HG03196 (cell line): Measurements from ENCODE around the gene HOOK2.

Experiments
- ATAC-seq: cut with Tn5 transposase; IDR thresholded peaks from one replicate; pipeline ENCODE4 v1.9.1; 2021; ENCODE audit not compliant: unreplicated experiment

The HOOK2 gene

DNA sequence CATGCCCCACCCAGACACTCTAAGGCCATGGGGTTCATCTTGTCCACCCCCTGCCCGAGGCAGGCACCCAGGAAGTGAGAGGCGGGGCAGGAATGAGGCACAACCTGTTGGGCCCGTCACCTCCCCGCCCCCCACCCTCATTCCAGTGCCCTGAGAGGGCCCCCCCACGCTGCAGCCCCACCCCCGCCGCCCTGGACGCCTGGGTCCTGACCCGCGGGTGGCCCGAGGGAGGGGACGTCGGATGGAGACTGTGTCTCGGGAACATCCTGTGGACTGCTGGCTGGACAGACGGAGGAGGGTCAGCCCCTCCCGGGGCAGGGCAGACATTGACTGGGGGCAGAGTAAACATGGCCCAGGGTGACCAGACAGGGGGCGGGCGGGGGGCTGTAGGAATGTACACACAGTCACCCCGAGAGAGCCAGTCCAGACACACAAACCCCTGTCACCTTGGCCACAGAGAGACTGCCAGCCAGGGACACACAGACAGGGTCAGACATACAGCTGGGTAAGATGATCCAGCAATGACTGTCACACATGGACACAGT, 8.6 kb upstream of the HOOK2 start:
- no peak for ATAC-seq

DNA sequence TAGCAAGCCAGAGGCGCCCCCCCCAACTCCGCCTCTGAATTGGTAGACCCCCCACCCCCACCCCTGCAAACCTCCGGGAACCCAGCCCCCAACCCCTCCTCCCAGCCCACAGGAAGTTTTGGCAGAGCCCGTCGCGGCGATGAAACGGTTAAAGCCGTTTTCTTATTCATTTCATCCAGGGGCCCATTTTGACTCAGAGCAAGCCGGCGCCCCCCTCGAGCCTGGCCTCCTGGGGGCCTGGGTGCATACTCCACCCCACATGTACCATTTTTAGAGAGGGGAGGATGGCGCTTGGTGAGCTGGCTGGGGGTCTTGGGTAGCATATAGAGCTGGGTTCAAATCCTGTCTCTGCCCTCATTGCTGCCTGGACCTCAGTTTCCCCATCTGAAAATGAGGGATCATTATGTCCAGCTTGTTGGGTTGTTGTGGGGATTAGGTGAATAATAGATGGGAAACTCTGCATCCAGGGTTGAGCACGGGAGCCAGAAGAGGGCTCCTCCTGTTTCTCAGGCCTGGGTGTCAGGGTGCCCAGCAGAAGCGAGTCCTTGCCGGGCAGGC, 8.0 kb upstream of the HOOK2 start:
- ATAC-seq: no peak

DNA sequence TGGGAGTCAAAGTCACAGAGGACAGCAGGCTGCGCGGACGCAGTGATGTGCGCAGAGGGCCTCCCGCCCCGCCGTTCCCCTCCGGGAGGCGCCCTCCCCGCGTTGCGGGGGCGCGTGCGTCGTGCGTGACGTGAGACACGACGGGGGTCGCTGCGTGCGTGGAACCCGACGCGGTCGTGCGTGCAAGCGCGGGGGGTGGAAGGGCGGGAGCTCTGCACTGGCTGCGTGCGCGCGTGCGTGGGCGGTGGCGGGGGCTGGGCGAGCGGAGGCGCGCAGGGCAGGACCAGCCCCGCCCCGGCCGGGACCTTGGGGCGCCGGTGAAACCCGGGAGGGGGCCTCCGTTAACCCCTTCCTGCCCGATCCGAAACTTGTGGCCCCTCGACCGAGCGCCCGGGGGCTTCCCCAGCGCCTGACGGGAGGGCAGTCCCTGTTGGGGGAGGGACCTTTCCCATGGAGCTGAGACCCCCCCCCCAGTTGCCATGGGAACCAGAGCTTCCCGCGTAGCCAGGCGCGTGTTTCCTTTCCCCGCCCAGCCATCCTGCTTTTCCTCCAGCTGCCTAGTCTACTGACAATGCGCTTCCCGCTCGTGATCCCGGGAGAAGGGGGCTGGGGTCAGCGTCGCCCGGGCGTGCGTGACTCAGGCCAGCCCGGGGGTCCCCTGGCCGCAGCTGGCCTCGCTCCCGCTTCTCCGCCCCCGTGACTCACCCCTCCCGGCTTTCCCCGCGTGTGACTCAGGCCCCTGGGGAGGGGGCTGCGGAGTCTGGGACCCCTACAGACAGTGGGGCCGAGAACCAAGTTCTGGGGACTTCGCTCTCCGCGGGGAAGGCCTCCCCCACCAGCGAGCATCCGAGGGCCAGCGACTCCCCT, 7.3 kb upstream of the HOOK2 start:
- ATAC-seq: peak; percentile 28

DNA sequence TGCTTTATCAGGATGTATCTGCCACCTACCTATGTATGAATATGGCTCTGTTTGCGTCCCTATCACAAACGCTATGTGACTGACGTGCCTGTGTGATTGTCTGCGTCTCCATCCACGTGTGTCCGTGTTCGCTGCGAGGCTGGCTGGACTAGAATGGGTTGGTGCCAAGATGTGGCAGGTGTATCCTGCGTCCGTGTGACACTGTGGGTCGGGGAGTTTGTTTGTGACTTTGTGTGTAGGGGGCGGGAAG, 6.7 kb upstream of the HOOK2 start:
- ATAC-seq: no peak

DNA sequence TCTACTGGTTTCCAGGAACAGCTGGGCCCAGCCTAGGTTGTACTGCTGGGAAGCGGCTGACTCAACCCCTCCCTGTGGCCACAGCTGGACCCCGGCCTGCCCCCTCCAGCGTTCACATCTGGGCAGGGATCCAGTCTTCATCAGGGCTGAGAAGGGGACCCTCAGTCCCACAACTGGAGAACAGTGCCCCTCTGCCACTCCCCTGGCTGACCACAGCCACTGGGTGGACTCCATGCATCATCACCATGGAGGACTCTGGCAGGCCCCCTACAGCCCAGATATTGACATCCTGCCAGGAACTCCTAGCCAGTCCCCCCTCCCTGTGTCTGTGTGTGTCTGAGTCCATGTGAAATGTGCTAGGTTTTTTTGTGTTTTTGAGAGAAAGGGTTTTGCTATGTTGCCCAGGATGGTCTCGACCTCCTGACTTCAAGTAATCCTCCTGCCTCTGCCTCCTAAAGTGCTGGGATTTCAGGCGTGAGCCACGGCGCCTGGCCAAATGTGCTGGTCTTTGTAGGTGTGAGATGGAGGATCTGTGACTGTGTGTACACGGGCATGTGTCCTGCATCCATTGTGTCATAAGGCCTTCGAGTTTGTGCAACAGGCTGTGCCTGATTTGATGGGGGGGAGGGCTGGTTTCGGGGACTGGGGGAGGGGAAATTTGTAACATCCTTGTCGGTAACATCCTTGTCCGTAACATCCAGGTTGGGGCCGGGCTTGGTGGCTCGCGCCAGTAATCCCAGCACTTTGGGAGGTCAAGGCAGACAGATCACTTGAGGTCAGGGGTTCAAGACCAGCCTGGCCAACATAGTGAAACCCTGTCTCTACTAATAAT, 4.0 kb upstream of the HOOK2 start:
- ATAC-seq: no peak

DNA sequence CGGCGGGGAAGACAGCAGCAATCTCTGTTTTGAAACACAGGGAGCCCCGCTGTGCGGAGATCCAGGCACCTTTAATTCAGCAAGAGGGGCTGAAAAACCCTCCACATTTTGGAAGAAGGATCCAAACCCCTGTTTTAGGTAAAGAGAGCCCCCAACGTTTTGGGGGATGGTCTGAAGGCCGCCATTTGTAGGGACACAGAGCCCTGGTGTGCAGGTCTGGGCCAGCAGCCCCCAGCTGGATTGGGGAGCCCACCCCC, 3.5 kb upstream of the HOOK2 start:
- ATAC-seq: no peak

DNA sequence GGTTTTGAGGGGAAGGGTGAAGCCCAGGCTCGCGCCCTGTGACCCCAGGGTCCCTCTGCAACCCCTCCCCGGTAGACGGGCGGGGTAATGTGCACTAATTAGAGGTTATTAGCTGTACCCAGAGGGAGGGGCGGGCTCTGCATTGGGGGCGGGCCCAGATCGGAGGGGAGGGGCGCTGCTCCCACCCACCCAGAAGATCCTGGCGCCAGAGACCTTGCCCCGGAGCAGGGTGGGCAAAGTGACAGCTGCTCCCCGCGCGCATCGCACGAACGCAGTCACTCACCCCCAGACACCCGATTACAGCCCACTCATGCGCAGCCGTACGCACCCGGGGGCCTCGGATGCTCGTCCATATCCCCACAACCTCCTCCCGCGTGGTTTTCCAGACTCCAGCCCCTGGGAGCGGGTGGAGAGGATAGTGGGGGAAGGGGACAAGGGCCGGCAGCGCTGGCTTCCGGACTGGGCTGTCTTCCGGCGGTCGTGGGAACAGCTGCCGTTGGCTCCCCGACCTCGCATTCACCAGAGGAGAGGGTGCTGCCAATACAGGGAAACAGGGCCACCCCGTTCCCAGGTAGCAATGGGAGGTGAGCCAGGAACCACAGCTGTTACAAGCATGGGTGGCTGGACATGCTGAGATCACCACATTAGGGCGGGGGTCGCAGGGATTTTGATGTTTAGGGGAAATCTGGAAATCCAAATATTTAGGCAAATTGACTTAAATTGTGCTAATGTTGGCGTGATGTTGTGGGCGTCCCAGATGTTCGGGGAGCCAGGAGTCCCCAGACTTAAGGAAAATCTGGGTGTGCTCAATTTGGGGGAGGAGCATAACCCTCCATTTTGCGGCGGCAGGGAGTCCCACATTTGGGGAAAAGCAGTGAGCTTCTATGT, 2.9 kb upstream of the HOOK2 start:
- ATAC-seq: no peak

DNA sequence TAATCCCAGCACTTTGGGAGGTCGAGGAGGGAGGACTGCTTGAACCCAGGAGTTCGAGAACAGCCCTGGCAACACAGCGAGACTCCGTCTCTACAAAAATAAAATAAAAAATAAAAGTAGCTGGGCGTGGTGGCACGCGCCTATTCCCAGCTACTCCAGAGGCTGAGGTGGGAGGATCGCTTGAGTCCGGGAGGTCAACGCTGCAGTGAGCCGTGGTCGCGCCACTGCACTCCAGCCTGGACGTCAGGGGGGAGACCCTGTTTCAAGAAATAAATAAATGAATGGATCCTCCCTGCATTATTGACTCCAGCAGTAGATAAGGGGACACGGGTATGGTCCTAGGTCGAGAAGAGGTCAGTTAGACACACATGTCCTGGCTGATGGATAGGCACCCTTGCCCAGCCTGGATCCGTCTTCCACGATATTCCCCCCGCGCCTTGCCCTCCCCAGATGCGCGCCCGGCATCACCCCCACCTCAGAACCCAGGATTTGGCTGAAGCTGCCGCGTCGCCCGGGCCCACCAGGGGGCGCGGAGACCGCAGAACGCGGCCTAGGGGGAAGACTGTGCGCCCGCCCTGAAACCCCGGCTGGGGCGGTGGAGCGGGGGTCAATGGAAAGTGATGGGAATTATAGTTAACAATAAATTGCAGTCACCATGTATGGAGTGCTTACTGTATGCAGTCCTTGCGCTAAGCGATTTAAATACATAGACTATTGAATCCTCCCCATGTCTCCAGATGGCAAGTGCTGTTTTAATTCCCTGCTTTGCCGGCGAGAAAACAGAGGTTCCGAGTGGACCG, 2.1 kb upstream of the HOOK2 start:
- peak; percentile 37 for ATAC-seq

DNA sequence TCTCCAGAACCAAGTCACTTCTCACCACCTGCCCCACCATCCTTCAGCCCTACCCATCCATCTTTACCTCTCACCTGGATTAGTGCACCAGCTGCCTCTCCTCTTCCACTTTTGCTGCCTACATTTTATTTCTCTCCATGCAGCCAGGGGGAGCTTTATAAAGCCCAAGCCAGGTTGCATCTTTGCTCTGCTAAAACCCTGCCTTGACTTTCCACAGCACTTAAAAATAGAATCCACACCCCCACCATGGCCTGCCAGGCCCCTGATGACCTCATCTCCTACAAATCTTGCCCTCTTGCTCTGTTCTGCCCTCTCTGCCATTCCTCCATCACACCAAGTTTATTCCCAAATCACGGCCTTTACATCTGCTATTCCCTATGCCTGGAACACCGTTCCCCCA, 1.8 kb downstream of the HOOK2 start:
- ATAC-seq: no peak

DNA sequence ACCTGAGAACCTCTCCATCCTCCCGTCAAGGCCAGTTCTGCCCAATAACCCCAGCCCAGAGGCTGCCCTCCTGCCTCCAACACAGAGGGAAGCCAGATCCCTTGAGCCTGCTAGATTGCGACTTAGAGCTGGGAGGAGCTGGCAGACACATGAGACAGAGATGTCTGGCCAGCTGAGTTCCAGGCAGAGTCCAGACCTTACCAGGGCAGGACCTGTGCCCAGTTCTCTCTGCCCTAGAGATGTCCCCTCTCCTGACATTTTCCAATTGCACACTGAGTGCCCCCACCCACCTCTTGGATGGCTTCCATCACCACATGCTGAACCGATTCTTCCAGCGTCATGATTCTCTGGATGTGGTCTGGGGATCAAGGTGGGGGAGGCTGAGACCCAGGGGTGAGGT, 3.0 kb downstream of the HOOK2 start:
- ATAC-seq: no peak

DNA sequence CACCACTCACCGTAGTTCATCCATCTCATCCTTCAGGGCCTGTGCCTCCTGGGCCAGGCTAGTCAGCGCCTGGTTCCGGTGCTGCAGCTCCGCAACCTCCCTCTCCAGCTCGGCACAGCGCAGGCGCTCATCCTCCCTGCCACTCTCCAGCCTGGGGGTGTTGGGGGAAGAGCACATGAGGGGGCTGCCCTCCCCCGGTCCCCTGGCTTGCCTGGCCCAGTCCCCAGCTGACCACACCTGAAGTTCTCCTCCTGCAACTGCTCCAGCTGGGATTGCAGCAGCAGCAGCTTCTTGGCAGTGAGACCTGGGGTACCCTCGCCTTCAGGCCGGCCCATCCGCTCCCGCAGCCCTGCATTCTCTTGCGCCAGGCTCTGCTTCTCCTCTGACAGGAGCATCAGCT, 4.4 kb downstream of the HOOK2 start:
- ATAC-seq: no peak

DNA sequence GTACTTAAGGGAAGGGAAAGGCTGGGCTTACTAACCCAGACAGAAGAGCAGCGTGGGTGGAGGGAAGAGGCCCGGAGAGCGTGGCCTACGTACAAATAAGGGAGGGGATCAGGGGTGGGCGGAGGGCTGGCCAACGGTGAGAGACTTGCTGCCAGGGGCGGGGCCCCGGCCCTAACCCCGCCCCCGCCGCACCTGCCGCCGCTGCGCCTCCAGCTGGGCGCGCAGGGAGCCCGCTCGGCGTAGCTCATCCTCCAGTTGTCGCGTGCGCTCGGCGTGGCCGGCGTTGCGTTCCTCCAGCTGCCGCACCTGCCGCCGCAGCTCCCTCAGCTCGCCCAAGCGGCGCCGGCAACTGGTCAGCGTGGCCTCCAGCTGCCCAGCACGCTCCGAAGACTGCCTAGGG, 5.7 kb downstream of the HOOK2 start:
- no peak for ATAC-seq

DNA sequence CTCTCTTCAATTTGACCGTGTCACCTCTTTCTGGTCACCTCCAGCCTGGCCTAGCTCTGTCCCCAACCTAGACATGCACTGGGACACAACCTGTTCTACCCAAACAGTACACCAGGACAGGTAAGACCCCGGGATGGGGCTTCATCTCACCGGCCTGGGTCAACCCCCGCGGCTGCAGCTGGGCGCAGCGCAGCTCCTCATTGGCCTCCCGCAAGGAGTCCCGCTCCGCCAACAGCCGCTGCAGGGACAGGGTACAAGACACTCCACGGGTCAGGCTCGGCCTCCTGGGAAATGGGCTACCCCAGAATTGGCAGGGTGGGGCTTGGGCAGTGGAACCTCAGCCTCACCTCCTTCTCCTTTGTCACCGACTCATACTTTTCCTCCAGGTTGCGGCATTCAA, 7.7 kb downstream of the HOOK2 start:
- ATAC-seq: no peak

DNA sequence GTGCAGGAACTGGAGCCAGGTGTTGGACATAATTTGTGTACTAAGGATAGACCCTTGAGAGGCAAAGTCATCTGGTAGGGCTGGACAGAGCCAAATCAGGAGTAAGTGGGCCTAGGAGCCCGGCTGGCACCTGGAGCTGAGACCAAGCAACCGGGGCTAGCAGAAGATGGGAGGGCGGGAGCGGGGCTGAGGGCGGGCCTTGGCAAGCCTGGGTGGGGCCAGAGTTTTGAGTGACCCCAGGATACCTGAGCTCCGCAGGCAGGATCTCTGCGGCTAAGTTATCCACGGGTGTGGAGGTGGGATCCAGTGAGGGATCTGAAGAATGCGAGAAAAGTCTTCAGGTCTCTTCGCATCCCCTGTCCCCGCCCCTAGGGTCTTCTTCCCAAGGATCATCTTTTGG, 8.2 kb downstream of the HOOK2 start:
- no peak for ATAC-seq

DNA sequence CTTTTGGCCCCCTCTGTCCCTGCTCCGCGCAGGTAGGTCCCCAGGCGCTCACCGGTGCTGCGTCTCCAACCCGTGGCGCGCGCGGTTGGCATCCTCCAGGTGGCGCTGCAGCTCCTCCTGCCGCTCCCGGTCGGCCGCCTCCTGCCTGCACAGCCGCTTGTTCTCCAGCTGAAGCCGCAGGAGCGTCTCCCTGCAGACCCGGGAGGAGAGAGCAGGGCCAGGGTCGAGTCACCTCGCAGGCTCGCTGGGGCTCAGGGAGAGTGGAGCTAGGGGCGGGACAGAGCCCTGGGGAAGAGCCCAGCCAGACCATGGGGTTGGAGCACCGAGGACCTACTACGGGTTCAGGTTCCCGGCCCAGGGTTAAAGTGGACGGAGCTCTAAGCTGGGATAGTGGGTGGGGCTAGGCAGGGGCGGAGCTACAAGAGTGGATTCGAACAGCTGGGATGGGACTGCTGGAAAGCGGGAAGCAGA, 9.3 kb downstream of the HOOK2 start:
- no peak for ATAC-seq

DNA sequence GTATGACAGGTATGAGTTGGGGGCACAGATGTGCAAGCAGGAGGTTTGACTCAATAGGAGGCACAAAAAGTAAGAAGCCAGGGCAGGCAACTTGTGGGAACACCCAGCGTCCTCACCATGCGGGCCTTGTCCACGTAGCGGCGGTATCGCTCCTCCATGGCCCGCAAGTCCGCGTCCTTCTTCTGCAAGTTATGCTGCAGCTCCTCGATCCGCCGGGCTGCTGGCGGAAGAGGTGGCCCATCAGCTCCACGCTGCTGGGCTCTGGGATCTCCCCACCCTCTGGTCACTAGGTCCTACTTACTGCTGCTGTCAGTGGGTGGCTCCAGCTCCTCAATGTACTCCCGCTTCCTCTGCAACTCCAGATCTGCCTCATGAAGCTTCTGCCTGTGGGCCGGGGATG, 10.7 kb downstream of the HOOK2 start:
- no peak for ATAC-seq

DNA sequence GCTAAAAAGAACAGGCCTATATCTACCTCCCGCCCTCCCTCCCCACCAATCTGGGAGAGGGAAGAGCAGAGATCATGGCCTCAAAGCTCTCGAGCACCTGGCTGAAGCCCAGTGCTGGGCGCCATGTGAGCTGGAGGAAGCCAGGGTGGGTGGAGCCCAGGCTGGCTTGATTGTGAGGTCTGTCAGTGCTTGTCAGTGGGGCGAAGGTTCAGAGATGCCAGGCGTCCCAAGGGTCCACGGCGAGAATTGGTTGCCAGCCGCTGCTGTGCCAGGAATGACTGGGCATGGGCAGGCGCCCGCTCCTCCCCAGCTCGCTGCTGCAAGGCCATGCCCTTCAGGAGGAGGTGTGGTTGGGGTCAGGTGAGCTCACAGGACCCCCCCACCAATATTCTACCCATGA, 12.3 kb downstream of the HOOK2 start:
- ATAC-seq: no peak

DNA sequence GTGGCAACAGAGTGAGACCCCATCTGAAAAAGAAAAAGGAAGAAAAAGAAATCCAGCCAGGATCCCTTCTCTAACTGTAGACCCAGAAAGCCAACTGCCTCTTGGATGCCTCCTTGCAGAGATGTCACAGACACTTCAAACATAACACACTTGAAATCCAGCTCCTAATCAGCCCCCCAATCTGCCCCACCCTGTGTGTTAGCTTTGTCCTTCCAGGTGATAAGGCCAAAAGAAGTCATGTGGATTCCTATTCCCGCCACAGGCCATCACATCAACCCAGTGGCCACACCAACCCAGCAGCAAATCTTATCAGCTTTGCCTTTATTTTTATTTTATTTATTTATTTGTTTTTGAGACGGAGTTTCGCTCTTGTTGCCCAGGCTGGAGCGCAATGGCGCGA, 15.7 kb downstream of the HOOK2 start:
- ATAC-seq: no peak

DNA sequence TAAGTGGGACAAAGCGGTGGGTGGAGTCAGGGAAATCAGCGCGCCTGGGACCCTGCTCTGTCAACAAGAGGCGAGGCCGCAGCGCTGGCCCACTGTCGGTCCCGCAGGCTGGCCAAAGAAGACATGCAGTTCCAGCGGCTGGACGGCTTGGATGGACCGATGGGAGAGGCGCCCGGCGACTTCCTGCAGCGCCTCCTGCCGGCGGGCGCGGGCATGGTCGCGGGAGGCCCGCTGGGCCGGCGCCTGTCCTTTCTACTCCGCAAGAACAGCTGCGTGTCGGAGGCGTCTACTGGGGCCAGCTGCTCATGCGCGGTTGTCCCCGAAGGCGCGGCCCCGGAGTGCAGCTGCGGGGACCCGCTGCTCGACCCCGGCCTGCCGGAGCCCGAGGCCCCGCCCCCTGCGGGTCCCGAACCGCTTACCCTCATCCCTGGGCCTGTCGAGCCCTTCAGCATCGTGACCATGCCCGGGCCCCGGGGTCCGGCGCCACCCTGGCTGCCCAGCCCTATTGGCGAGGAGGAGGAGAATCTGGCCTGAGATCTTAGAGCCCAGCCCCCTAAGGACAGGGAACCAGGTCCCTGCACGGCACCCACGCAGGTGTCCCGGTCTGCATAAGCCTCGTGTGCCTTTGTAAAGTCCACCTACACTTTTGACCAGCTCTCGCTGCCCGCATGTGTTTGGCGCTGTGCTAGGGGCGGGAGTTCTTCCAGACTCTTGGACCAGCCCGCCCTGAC, 17.6 kb downstream of the HOOK2 start:
- no peak for ATAC-seq
